HEK293 (cell line): ENCODE data around the gene ZSCAN10.

Source experiments
- CTCF ChIA-PET: fragments of 350-600 bp; formaldehyde crosslinking; extraction: SDS; loops from one replicate; lab custom pipeline; 2021; ENCODE audit warnings: antibody characterized with exemption; lab: Yijun Ruan, JAX
- POLR2A ChIA-PET: fragments of 300-600 bp; formaldehyde crosslinking; extraction: SDS; loops from one replicate; lab custom pipeline; 2020; ENCODE audit warnings: antibody characterized with exemption, inconsistent platforms; lab: Yijun Ruan, JAX
- H3K27ac ChIP-seq: fragments of 200-500 bp; sonication (Bioruptor generic); 2 replicates; pipeline ENCODE4 v1.5.1; 2014; ENCODE audit warnings: low read depth, low read length, control low read depth, inconsistent platforms; ENCODE audit errors: extremely low read depth
- H3K36me3 ChIP-seq, 2 experiments: fragments of 200-500 bp in 1 of 2; sonication (Bioruptor generic) in 1 of 2; 1 replicate in 1 of 2; 2 replicates in 1 of 2; pipeline ENCODE4 v1.5.1; 2014 to 2017; ENCODE audit warnings: inconsistent platforms in 2 of 2, low read length in 2 of 2; ENCODE audit not compliant: control insufficient read depth in 2 of 2, insufficient read depth in 1 of 2
- H3K4me1 ChIP-seq: fragments of 200-500 bp; sonication (Bioruptor generic); 2 replicates; pipeline ENCODE4 v1.5.1; 2014; ENCODE audit warnings: mild to moderate bottlenecking, low read length, inconsistent platforms; ENCODE audit not compliant: control insufficient read depth, insufficient read depth
- H3K4me3 ChIP-seq: 2 replicates; pipeline ENCODE4 v1.5.1; 2011; ENCODE audit warnings: low read depth, mild to moderate bottlenecking, control low read depth, low read length, moderate library complexity
- H3K9me3 ChIP-seq: fragments of 200-500 bp; sonication (Bioruptor generic); 2 replicates; pipeline ENCODE4 v1.5.1; 2014; ENCODE audit warnings: low read depth, low read length, inconsistent platforms; ENCODE audit not compliant: control insufficient read depth, insufficient read depth
- EGR2 ChIP-seq: fragments of 450-650 bp; formaldehyde crosslinking; IDR thresholded peaks from 2 replicates; pipeline ENCODE4 v1.5.1; 2016; ENCODE audit warnings: low read depth, missing biosample characterization, missing genetic modification characterization
- GLIS1 ChIP-seq: fragments of 450-650 bp; formaldehyde crosslinking; IDR thresholded peaks from 2 replicates; pipeline ENCODE4 v1.5.1; 2016; ENCODE audit warnings: missing biosample characterization, missing genetic modification characterization
- INSM2 ChIP-seq: fragments of 450-650 bp; formaldehyde crosslinking; IDR thresholded peaks from 2 replicates; pipeline ENCODE4 v1.5.1; 2016; ENCODE audit warnings: missing biosample characterization, missing genetic modification characterization
- MZF1 ChIP-seq: fragments of 450-650 bp; formaldehyde crosslinking; IDR thresholded peaks from 2 replicates; pipeline ENCODE4 v1.5.1; 2017; ENCODE audit warnings: missing biosample characterization, missing genetic modification characterization, borderline replicate concordance
- ZFHX2 ChIP-seq: fragments of 450-650 bp; formaldehyde crosslinking; conservative IDR thresholded peaks from 2 replicates; pipeline ENCODE4 v1.5.1; 2016; ENCODE audit warnings: missing biosample characterization, missing genetic modification characterization
- ZFP41 ChIP-seq: fragments of 450-650 bp; formaldehyde crosslinking; IDR thresholded peaks from 2 replicates; pipeline ENCODE4 v1.5.1; 2016; ENCODE audit warnings: missing biosample characterization, missing genetic modification characterization, borderline replicate concordance
- ZIC2 ChIP-seq: fragments of 450-650 bp; formaldehyde crosslinking; IDR thresholded peaks from 2 replicates; pipeline ENCODE4 v1.5.1; 2016; ENCODE audit warnings: missing biosample characterization, missing genetic modification characterization
- ZNF140 ChIP-seq: fragments of 450-650 bp; formaldehyde crosslinking; IDR thresholded peaks from 2 replicates; pipeline ENCODE4 v1.5.1; 2016; ENCODE audit warnings: missing biosample characterization, missing genetic modification characterization
- ZNF157 ChIP-seq: fragments of 450-650 bp; formaldehyde crosslinking; IDR thresholded peaks from 2 replicates; pipeline ENCODE4 v1.5.1; 2016; ENCODE audit warnings: missing biosample characterization, missing genetic modification characterization
- ZNF366 ChIP-seq: fragments of 450-650 bp; formaldehyde crosslinking; conservative IDR thresholded peaks from 2 replicates; pipeline ENCODE4 v1.5.1; 2016; ENCODE audit warnings: missing biosample characterization, missing genetic modification characterization
- ZNF624 ChIP-seq: fragments of 450-650 bp; formaldehyde crosslinking; IDR thresholded peaks from 2 replicates; pipeline ENCODE4 v1.5.1; 2017; ENCODE audit warnings: missing biosample characterization, missing genetic modification characterization
- ZNF639 ChIP-seq: fragments of 450-650 bp; formaldehyde crosslinking; IDR thresholded peaks from 2 replicates; pipeline ENCODE4 v1.5.1; 2016; ENCODE audit warnings: missing biosample characterization, missing genetic modification characterization
- ZNF768 ChIP-seq: fragments of 450-650 bp; formaldehyde crosslinking; IDR thresholded peaks from 2 replicates; pipeline ENCODE4 v1.5.1; 2018; ENCODE audit warnings: missing biosample characterization, mild to moderate bottlenecking, missing genetic modification characterization
- TF ChIP-seq, protein P1 (sequence below): fragments of 450-650 bp; IDR thresholded peaks from 2 replicates; pipeline ENCODE4 v1.5.1; 2018; ENCODE audit warnings: missing biosample characterization, missing genetic modification characterization
- TF ChIP-seq, protein P2 (sequence below): fragments of 450-650 bp; formaldehyde crosslinking; IDR thresholded peaks from 2 replicates; pipeline ENCODE4 v1.5.1; 2016; ENCODE audit warnings: missing biosample characterization, missing genetic modification characterization
- TF ChIP-seq, protein P3 (sequence below): fragments of 450-650 bp; IDR thresholded peaks from 2 replicates; pipeline ENCODE4 v1.5.1; 2018; ENCODE audit warnings: missing biosample characterization, mild to moderate bottlenecking, missing genetic modification characterization

The ZSCAN10 gene

DNA sequence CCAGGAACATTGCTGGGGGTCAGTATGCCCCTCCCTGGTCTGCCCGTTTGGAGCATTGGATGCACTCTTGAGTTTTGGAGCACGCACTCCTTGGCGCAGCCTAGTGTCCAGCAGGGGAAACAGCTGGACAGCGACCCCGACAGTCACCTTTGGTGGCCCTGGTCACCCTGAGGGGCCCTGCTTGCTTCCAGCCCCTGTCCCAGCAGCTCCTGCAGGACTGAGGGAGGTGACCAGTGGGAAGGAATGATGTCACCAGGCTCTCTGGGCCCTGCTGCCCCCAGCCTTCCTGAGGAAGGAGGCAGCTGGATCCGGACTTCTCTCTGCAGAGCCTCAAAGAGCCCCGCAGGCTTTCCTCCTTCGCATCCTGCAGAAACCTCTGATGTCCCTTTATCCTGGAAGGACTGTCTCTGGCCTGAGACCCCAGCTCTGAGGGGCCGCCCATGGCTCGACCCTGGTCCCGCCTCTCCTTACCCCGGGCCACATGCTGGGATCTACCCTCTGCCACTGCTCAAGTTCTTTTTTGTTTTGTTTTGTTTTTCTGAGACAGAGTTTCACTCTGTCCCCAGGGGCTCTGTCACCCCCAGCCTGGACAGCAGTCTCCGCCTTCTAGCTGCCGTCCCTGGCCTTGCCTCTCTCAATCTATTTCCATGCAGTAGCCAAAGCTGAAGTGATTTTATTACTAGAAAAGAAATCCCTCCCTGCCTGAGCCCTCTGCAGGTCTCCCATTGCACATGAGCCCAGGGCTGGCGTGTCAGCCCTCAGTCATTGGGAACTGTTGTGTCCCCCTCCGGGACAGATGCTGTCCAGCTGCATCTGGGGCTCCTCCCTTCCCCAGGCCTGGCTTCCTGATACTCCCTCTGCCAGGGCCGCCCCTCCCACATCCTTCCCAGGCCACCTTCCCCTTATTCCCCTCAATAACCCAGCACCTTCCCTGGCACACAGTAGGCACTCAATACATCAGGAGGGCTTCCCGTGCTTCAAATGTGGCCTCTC, 11.6 kb downstream of the ZSCAN10 start (continued):
- TF ChIP-seq, protein P1, sequence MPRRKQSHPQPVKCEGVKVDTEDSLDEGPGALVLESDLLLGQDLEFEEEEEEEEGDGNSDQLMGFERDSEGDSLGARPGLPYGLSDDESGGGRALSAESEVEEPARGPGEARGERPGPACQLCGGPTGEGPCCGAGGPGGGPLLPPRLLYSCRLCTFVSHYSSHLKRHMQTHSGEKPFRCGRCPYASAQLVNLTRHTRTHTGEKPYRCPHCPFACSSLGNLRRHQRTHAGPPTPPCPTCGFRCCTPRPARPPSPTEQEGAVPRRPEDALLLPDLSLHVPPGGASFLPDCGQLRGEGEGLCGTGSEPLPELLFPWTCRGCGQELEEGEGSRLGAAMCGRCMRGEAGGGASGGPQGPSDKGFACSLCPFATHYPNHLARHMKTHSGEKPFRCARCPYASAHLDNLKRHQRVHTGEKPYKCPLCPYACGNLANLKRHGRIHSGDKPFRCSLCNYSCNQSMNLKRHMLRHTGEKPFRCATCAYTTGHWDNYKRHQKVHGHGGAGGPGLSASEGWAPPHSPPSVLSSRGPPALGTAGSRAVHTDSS (tag by site-specific recombination): no peak
- TF ChIP-seq ZFHX2: peak; percentile 22; the same call in 1 of the 2 replicates

DNA sequence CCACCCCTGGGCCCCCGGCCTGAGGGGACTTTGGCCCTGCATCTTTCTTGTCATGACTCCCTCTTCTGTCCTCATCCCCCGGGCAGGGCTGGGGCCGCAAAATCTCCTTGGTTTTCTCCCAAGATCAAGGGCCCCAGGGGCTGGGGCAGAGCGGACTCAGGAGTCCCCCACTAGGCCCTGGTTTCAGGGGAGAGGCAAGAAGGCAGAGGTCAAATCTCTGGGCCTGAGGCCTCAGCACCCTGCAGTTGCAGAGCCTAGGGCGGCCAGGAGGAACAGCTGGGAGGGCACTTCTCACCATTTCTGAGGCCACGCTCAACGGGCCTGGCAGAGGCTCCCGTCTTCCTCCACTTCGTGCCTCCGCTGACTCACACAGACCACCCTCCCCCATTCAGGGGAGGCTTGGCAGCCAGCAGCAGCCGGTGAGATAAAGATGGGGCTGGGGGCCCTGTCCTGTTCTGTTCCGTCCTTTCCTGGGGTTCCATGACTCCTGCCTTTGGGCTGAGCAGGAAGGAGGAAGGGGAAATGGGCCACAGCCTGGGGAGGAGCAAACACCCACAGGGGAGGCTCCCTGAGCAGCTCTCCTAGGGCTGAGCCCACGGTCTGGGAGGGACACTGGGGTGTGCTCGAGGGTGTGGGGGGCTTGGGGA, 12.4 kb downstream of the ZSCAN10 start:
- Histone ChIP-seq H3K4me3 (no peak overlapping the region), H3K36me3 (no peaks in the 10 kb centered on the region), H3K9me3 (no peaks in the 10 kb centered on the region), H3K4me1 (no peaks in the 10 kb centered on the region), H3K27ac (no peak overlapping the region)
- CTCF ChIA-PET: interaction anchor here (0.7 to 1.4 kb wide), 6 partner anchors 8 to 974 kb away, joined by 3 to 5 read pairs (median 3); no protein-coding TSS in a partner anchor
- POLR2A ChIA-PET: no interaction called here
- no peak for TF ChIP-seq ZNF624 (tag by site-specific recombination)
- no peak for TF ChIP-seq ZNF639 (tag by site-specific recombination)
- TF ChIP-seq ZFP41 (tag by site-specific recombination): no peak
- no peak for TF ChIP-seq MZF1 (tag by site-specific recombination)
- TF ChIP-seq, protein P2, sequence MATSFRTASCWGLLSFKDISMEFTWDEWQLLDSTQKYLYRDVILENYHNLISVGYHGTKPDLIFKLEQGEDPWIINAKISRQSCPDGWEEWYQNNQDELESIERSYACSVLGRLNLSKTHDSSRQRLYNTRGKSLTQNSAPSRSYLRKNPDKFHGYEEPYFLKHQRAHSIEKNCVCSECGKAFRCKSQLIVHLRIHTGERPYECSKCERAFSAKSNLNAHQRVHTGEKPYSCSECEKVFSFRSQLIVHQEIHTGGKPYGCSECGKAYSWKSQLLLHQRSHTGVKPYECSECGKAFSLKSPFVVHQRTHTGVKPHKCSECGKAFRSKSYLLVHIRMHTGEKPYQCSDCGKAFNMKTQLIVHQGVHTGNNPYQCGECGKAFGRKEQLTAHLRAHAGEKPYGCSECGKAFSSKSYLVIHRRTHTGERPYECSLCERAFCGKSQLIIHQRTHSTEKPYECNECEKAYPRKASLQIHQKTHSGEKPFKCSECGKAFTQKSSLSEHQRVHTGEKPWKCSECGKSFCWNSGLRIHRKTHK (tag by site-specific recombination): no peak
- TF ChIP-seq ZNF140 (tag by site-specific recombination): no peak
- TF ChIP-seq ZNF768 (tag by site-specific recombination): no peak
- TF ChIP-seq ZNF157 (tag by site-specific recombination): no peak
- TF ChIP-seq EGR2 (tag by site-specific recombination): no peak
- no peak for TF ChIP-seq GLIS1 (tag by site-specific recombination)
- no peak for TF ChIP-seq ZNF366 (tag by site-specific recombination)
- no peak for TF ChIP-seq ZIC2 (tag by site-specific recombination)
- no peak for TF ChIP-seq INSM2 (tag by site-specific recombination)
- TF ChIP-seq, protein P3, sequence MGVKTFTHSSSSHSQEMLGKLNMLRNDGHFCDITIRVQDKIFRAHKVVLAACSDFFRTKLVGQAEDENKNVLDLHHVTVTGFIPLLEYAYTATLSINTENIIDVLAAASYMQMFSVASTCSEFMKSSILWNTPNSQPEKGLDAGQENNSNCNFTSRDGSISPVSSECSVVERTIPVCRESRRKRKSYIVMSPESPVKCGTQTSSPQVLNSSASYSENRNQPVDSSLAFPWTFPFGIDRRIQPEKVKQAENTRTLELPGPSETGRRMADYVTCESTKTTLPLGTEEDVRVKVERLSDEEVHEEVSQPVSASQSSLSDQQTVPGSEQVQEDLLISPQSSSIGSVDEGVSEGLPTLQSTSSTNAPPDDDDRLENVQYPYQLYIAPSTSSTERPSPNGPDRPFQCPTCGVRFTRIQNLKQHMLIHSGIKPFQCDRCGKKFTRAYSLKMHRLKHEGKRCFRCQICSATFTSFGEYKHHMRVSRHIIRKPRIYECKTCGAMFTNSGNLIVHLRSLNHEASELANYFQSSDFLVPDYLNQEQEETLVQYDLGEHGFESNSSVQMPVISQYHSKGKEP (tag by site-specific recombination): no peak
